Psoas muscle (tissue), 7 donors: Measurements from ENCODE around the gene PCDHB6. TPM values are rescaled to one million over a fixed set of nuclear protein-coding genes. Genes with fewer than 3 reads are reported as not detected.

Experiments used
- polyA plus RNA-seq, 3 donors: library from polyadenylated mRNA; stranded (reverse); fragments of 200-250 nt; gene quantifications; one replicate each; pipeline ENCODE4 v1.2.3, GENCODE V29; 2013
- total RNA-seq, 4 donors: library from RNA; stranded (reverse); fragmentation: NEBNext Ultra II Directional in 2 of 4; extraction: Animal tissue kit (Norgen Biotek cat#: 25700) in 2 of 4; gene quantifications; one replicate each; pipeline versions ENCODE4 v1.2.1 to v1.2.4, GENCODE V29; 2021 to 2023
- donor health status: healthy with polysubstance abuse.
- donor health status: DM: no; HTN: no; CAD: no; lungs with moderate emphysema.
- donor health status: Bipolar disorder and iron deficiency.
- donor health status: healthy.
- donor health status: DM: no; HTN: no; CAD: no.
- donor health status: DM: no; HTN: no; CAD: no.
- donor health status: DM: yes; HTN: yes; CAD: no.

Gene PCDHB6
- total and polyA plus RNA-seq, 7 donors, result 0.08 to 0.34 (median 0.12) TPM

Other genes starting within 250 kb of the PCDHB6 start
Only the 30 nearest of the 32 such genes appear.
- under 1 TPM; 0.07 to 0.36 (median 0.10) TPM for gene PCDHAC1, start 223.8 kb upstream of the PCDHB6 start, total RNA-seq
- gene PCDHAC1, start 223.8 kb upstream of the PCDHB6 start, polyA plus RNA-seq, result under 1 TPM in 1 of 3 donors, not detected in 2; 0.01 TPM
- under 1 TPM; 0.11 to 0.62 (median 0.16) TPM for gene PCDHAC2, start 183.6 kb upstream of the PCDHB6 start, total RNA-seq
- under 1 TPM in 2 of 3 donors, not detected in 1; 0.01 to 0.03 TPM for gene PCDHAC2, start 183.6 kb upstream of the PCDHB6 start, polyA plus RNA-seq
- under 1 TPM in 1 of 4 donors, not detected in 3; 0.06 TPM for gene PCDHB1, start 98.7 kb upstream of the PCDHB6 start, total RNA-seq
- under 1 TPM in 1 of 3 donors, not detected in 2; 0.01 TPM for gene PCDHB1, start 98.7 kb upstream of the PCDHB6 start, polyA plus RNA-seq
- 1 to 10 TPM in 2 of 4 donors, under 1 TPM in 2; 0.88 to 1.6 (median 1.2) TPM for gene PCDHB2, start 55.4 kb upstream of the PCDHB6 start, total RNA-seq
- gene PCDHB2, start 55.4 kb upstream of the PCDHB6 start, polyA plus RNA-seq, result under 1 TPM; 0.30 to 0.61 (median 0.31) TPM
- gene PCDHB3, start 49.6 kb upstream of the PCDHB6 start, total RNA-seq, result 1 to 10 TPM in 1 of 4 donors, under 1 TPM in 3; 0.65 to 1.8 (median 0.81) TPM
- gene PCDHB3, start 49.6 kb upstream of the PCDHB6 start, polyA plus RNA-seq, result under 1 TPM; 0.18 to 0.82 (median 0.31) TPM
- gene PCDHB4, start 28.2 kb upstream of the PCDHB6 start, total RNA-seq, result 1 to 10 TPM in 3 of 4 donors, under 1 TPM in 1; 0.77 to 2.0 (median 1.8) TPM
- gene PCDHB4, start 28.2 kb upstream of the PCDHB6 start, polyA plus RNA-seq, result under 1 TPM; 0.31 to 0.80 (median 0.37) TPM
- gene PCDHB5, start 14.9 kb upstream of the PCDHB6 start, total RNA-seq, result under 1 TPM; 0.42 to 0.99 (median 0.60) TPM
- gene PCDHB5, start 14.9 kb upstream of the PCDHB6 start, polyA plus RNA-seq, result under 1 TPM; 0.17 to 0.33 (median 0.27) TPM
- gene PCDHB7, start 22.6 kb downstream of the PCDHB6 start, total RNA-seq, result under 1 TPM; 0.19 to 0.59 (median 0.34) TPM
- under 1 TPM; 0.08 to 0.18 (median 0.16) TPM for gene PCDHB7, start 22.6 kb downstream of the PCDHB6 start, polyA plus RNA-seq
- gene PCDHB8, start 27.7 kb downstream of the PCDHB6 start, total RNA-seq, result under 1 TPM; 0.21 to 0.87 (median 0.57) TPM
- gene PCDHB8, start 27.7 kb downstream of the PCDHB6 start, polyA plus RNA-seq, result under 1 TPM; 0.04 to 0.26 (median 0.16) TPM
- gene PCDHB16, start 32.3 kb downstream of the PCDHB6 start, total RNA-seq, result under 1 TPM; 0.56 to 0.94 (median 0.67) TPM
- gene PCDHB16, start 32.3 kb downstream of the PCDHB6 start, polyA plus RNA-seq, result under 1 TPM; 0.22 to 0.34 (median 0.23) TPM
- under 1 TPM in 3 of 4 donors, not detected in 1; 0.15 to 0.58 (median 0.20) TPM for gene PCDHB9, start 37.1 kb downstream of the PCDHB6 start, total RNA-seq
- under 1 TPM; 0.09 to 0.15 (median 0.13) TPM for gene PCDHB9, start 37.1 kb downstream of the PCDHB6 start, polyA plus RNA-seq
- under 1 TPM; 0.26 to 0.29 (median 0.26) TPM for gene PCDHB10, start 42.3 kb downstream of the PCDHB6 start, total RNA-seq
- gene PCDHB10, start 42.3 kb downstream of the PCDHB6 start, polyA plus RNA-seq, result under 1 TPM; 0.13 to 0.17 (median 0.14) TPM
- gene PCDHB11, start 49.6 kb downstream of the PCDHB6 start, total RNA-seq, result 1 to 10 TPM in 2 of 4 donors, under 1 TPM in 2; 0.86 to 1.8 (median 1.1) TPM
- under 1 TPM; 0.08 to 0.13 (median 0.13) TPM for gene PCDHB11, start 49.6 kb downstream of the PCDHB6 start, polyA plus RNA-seq
- gene PCDHB12, start 58.7 kb downstream of the PCDHB6 start, total RNA-seq, result under 1 TPM; 0.44 to 0.96 (median 0.83) TPM
- under 1 TPM; 0.10 to 0.21 (median 0.21) TPM for gene PCDHB12, start 58.7 kb downstream of the PCDHB6 start, polyA plus RNA-seq
- under 1 TPM; 0.44 to 0.81 (median 0.62) TPM for gene PCDHB13, start 63.9 kb downstream of the PCDHB6 start, total RNA-seq
- under 1 TPM; 0.06 to 0.26 (median 0.18) TPM for gene PCDHB13, start 63.9 kb downstream of the PCDHB6 start, polyA plus RNA-seq
- gene PCDHB14, start 73.3 kb downstream of the PCDHB6 start, total RNA-seq, result under 1 TPM; 0.48 to 0.75 (median 0.50) TPM
- gene PCDHB14, start 73.3 kb downstream of the PCDHB6 start, polyA plus RNA-seq, result under 1 TPM; 0.20 to 0.51 (median 0.32) TPM
- gene PCDHB15, start 95.3 kb downstream of the PCDHB6 start, total RNA-seq, result 1 to 10 TPM in 2 of 4 donors, under 1 TPM in 2; 0.50 to 2.5 (median 0.91) TPM
- under 1 TPM; 0.44 to 0.58 (median 0.45) TPM for gene PCDHB15, start 95.3 kb downstream of the PCDHB6 start, polyA plus RNA-seq
- under 1 TPM in 2 of 4 donors, not detected in 2; 0.19 to 0.32 TPM for gene SLC25A2, start 154.0 kb downstream of the PCDHB6 start, total RNA-seq
- gene SLC25A2, start 154.0 kb downstream of the PCDHB6 start, polyA plus RNA-seq, result under 1 TPM in 1 of 3 donors, not detected in 2; 0.04 TPM
- 100 to 1,000 TPM in 2 of 4 donors, 10 to 100 TPM in 2; 92.9 to 139 (median 117) TPM for gene TAF7, start 170.7 kb downstream of the PCDHB6 start, total RNA-seq
- 100 to 1,000 TPM; 112 to 249 (median 139) TPM for gene TAF7, start 170.7 kb downstream of the PCDHB6 start, polyA plus RNA-seq
- gene PCDHGA1, start 180.5 kb downstream of the PCDHB6 start, total RNA-seq, result 1 to 10 TPM in 1 of 4 donors, under 1 TPM in 3; 0.51 to 1.4 (median 0.65) TPM
- 1 to 10 TPM in 1 of 3 donors, under 1 TPM in 2; 0.27 to 2.1 (median 0.56) TPM for gene PCDHGA1, start 180.5 kb downstream of the PCDHB6 start, polyA plus RNA-seq
- gene PCDHGA2, start 188.7 kb downstream of the PCDHB6 start, total RNA-seq, result 1 to 10 TPM; 1.2 to 1.8 (median 1.6) TPM
- 1 to 10 TPM in 1 of 3 donors, under 1 TPM in 2; 0.22 to 1.1 (median 0.25) TPM for gene PCDHGA2, start 188.7 kb downstream of the PCDHB6 start, polyA plus RNA-seq
- 1 to 10 TPM in 3 of 4 donors, under 1 TPM in 1; 0.97 to 2.4 (median 1.7) TPM for gene PCDHGA3, start 193.8 kb downstream of the PCDHB6 start, total RNA-seq
- under 1 TPM; 0.33 to 0.67 (median 0.34) TPM for gene PCDHGA3, start 193.8 kb downstream of the PCDHB6 start, polyA plus RNA-seq
- 1 to 10 TPM in 2 of 4 donors, under 1 TPM in 2; 0.71 to 1.8 (median 1.2) TPM for gene PCDHGB1, start 200.0 kb downstream of the PCDHB6 start, total RNA-seq
- under 1 TPM; 0.08 to 0.22 (median 0.12) TPM for gene PCDHGB1, start 200.0 kb downstream of the PCDHB6 start, polyA plus RNA-seq
- 1 to 10 TPM in 3 of 4 donors, under 1 TPM in 1; 0.84 to 2.4 (median 2.2) TPM for gene PCDHGA4, start 205.0 kb downstream of the PCDHB6 start, total RNA-seq
- under 1 TPM; 0.14 to 0.47 (median 0.40) TPM for gene PCDHGA4, start 205.0 kb downstream of the PCDHB6 start, polyA plus RNA-seq
- gene PCDHGB2, start 209.9 kb downstream of the PCDHB6 start, total RNA-seq, result 1 to 10 TPM; 1.2 to 2.4 (median 1.9) TPM
- under 1 TPM; 0.10 to 0.67 (median 0.65) TPM for gene PCDHGB2, start 209.9 kb downstream of the PCDHB6 start, polyA plus RNA-seq
- gene PCDHGA5, start 214.1 kb downstream of the PCDHB6 start, total RNA-seq, result 1 to 10 TPM in 2 of 4 donors, under 1 TPM in 2; 0.84 to 2.0 (median 1.2) TPM
- under 1 TPM; 0.07 to 0.38 (median 0.35) TPM for gene PCDHGA5, start 214.1 kb downstream of the PCDHB6 start, polyA plus RNA-seq
- 1 to 10 TPM in 3 of 4 donors, under 1 TPM in 1; 0.92 to 2.0 (median 1.2) TPM for gene PCDHGB3, start 220.2 kb downstream of the PCDHB6 start, total RNA-seq
- under 1 TPM; 0.17 to 0.44 (median 0.35) TPM for gene PCDHGB3, start 220.2 kb downstream of the PCDHB6 start, polyA plus RNA-seq
- gene PCDHGA6, start 223.8 kb downstream of the PCDHB6 start, total RNA-seq, result 1 to 10 TPM; 1.3 to 2.5 (median 1.8) TPM
- gene PCDHGA6, start 223.8 kb downstream of the PCDHB6 start, polyA plus RNA-seq, result under 1 TPM; 0.03 to 0.72 (median 0.57) TPM
- gene PCDHGA7, start 232.7 kb downstream of the PCDHB6 start, total RNA-seq, result 1 to 10 TPM in 2 of 4 donors, under 1 TPM in 2; 0.97 to 2.2 (median 1.1) TPM
- gene PCDHGA7, start 232.7 kb downstream of the PCDHB6 start, polyA plus RNA-seq, result under 1 TPM; 0.07 to 0.35 (median 0.35) TPM
- 1 to 10 TPM in 3 of 4 donors, under 1 TPM in 1; 0.99 to 3.0 (median 2.0) TPM for gene PCDHGB4, start 237.6 kb downstream of the PCDHB6 start, total RNA-seq
- gene PCDHGB4, start 237.6 kb downstream of the PCDHB6 start, polyA plus RNA-seq, result under 1 TPM; 0.24 to 0.52 (median 0.49) TPM